ELF-1 (cell line): Measurements from ENCODE around the gene RASL10A.
"Not testable (repeated sequence)": the region's sequence is repeated elsewhere in the genome, so short reads cannot be mapped to it uniquely, and the experiment has no call there.

ENCODE experiments used
- DNase-seq: peaks from one replicate; pipeline ENCODE4 v3.0.0-alpha.2; 2016; ENCODE audit warnings: low read depth, low spot score

The RASL10A gene, protein sequence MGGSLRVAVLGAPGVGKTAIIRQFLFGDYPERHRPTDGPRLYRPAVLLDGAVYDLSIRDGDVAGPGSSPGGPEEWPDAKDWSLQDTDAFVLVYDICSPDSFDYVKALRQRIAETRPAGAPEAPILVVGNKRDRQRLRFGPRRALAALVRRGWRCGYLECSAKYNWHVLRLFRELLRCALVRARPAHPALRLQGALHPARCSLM

DNA sequence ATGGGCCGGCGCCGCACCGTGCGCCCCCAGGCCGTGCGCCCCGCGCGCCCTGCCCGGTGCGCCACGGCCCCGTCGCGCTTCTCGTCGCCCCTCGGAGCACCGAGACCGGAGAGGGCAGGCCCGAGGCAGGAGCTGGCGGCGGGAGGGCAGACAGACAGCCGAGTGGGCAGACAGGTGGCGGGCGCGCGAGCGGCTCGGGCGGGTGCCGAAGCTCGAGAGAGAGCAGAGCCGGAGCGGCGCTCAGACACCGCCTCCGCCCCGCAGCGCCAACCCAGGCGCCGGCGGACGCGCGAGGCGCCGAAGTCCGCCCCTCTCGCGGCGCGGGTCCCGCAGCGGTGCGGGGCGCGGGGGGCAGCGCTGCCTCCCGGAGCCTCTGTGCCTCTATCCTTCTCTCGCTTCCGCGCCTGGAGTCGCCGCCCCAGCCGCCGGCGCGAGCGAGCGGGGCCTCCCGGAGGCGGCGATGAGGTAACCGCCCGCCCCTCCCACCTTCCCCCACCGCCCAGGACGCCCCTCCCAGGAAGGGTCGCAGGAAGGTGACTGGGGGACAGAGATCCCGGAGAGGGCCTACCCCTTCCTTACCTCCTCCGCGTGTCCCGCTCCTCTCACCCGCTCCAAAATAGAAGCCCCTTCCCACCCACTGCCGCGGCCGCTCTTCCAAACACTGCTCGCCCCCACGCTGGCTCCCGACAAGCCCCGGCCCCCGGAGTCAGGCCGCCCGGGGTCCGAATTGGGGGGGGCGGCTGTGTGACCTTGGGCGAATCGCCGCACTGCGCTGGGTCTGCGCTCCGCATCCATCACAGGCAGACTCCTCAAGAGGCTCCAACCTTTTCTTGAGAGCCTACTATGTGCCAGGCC is at the start of gene RASL10A:
Gene RASL10A, minus strand, starts transcription at position 412 of the 855 bp plus-strand sequence. CDS start 451 bp downstream, outside the sequence.
- no peak for DNase-seq

DNA sequence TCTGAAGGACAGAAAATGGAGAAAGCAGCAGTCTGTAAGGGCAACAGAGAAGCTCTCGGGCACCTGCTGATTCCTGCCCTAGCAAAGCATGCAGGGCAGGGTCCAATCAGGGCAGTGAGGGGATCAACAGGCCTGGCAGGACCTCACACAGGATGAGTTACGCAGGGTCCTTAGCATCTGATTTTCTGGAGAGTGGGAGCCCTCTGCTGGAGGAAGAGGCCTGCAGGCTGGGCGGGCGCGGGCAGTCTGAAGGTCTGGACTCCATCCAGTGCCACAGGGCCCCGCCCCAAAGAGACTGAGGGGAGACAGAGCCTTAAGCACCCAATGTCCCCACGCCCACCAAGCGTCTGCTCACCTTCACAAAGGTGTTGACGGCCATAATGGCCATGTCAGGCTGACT is 44.0 kb upstream of the RASL10A start:
- DNase-seq: peak; percentile 86

DNA sequence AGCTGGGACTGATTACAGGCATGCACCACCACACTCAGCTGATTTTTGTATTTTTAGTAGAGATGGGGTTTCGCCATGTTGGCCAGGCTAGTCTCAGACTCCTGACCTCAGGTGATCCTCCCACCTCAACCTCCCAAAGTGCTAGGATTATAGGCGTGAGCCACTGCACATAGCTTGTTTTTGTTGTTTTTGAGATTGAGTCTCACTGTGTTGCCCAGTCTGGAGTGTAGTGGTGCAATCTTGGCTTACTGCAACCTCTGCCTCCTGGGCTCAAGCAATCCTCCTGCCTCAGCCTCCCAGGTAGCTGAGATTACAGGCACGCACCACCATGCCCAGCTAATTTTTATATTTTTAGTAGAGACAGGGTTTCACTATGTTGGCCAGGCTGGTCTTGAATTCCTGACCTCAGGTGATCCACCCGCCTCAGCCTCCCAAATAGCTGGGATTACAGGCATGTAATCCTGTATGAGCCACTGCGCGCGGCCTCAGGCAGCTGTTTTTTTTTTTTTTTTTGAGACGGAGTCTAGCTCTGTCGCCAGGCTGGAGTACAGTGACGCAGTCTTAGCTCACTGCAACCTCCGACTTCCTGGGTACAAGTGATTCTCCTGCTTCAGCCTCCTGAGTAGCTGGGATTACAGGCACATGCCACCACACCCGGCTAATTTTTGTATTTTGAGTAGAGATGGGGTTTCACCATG is 41.8 kb upstream of the RASL10A start:
- DNase-seq: not testable (repeated sequence)

DNA sequence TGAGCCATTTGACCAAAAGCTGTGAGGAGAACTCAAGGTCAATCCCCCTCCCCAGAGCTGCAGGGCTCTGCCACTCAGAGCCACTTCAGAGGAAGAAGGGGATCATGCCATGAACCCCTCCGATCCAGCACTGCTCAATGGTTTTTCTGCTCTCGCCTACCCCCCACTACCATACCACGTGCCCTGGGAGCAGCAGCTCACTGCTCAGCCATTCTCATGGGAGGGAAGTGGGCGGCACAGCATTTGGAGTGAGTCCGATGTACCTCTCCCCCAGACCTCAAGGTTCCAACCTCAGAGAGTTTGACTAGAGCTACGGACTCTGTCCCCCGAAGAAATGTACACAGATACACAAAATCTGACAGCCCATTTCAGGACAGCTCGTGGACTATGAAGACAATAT is 38.4 kb upstream of the RASL10A start:
- DNase-seq: no peak

DNA sequence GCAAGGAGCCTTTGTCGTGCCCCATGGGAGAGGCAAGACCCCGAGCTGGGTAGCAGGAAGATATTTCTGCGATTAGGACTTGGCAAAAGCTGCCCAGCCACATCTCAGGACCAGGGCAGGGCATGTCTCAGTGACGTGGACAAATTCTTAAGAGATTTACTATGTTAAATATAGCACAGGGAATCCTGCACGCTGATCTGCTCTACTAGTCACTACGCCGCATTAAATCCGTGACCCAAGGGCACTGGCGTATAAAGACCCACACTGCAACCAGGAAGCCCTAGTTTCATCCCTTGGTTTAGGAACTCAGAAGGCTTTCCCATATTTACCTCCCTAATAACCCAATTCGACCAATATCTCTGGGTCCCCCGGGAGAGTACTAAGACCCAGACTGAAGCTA is 37.8 kb upstream of the RASL10A start:
- no peak for DNase-seq

DNA sequence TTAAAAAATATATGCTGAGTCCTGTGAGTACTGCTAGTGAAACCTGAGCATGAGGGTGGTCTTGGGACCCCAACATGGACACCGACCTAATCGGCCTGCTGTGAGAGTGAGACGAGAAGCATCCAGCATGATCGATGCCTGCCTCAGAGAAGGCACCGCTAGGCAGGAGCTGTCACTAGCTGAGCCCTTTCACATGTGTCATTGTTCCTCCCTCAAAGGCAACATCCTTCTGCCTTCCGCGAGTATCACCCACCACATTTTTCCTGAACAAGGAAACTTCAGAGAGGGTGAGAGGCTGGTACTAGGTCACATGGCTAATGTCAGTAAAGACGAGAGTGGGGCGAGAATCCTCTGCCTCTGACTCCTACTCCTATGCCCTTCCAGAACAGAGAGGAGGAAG is 37.3 kb upstream of the RASL10A start:
- no peak for DNase-seq

DNA sequence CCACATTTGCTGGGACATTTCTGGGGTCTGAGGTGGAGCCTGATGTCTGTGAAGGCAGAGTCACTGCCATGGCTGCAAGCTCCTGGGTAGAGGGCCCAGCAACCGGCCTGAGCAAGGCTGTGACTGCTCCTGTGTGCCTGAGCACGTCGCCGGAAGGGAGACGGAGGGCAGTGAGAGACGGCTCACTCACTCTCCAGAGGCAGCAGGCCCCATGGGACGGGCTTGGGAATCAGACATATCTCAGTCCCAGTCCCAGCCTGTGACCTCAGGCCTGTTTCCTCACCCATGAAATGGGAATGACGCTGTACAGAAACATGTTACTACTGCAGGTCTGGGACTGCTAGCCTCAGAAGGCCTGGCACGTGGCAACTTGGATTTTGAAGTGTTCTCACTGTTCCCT is 36.4 kb upstream of the RASL10A start:
- DNase-seq: no peak

DNA sequence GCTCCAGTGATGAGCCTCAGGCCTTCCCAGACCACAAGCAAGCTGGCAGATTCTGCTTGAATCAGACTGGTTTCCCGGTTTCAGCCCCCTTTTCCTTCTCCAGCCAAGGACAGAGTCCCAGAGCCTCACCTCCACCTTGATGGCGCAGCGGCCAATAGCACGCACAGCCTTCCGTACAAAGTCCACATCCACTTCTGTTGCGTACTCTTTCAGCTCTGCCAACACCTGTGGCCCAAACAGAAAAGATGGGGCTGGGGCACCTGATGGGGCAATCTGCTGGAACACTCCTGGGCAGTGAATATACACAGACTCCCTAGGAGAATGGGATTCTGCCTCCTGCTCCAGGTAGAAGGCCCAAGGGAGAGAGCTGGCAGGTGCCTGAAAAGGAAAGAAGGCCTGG is 35.5 kb upstream of the RASL10A start:
- no peak for DNase-seq

DNA sequence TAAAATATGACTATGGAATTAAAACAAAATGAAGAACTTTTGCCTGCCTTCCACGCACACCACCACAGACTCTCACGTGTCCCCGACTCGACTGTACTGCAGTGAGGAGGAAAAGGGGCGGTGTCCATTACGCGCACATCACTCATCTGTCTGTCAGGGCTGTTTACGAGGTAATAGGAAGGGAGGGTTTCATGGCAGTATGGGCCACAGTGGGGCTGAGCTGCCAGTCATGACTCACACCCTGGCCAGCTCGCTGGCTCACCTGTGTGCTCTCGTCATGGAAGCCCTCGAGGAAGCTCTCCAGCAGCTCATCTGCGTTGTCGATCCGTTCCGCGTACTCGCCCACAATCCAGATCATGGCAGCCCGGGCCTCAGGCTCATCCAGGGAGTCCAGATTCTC is 33.5 kb upstream of the RASL10A start:
- DNase-seq: no peak

DNA sequence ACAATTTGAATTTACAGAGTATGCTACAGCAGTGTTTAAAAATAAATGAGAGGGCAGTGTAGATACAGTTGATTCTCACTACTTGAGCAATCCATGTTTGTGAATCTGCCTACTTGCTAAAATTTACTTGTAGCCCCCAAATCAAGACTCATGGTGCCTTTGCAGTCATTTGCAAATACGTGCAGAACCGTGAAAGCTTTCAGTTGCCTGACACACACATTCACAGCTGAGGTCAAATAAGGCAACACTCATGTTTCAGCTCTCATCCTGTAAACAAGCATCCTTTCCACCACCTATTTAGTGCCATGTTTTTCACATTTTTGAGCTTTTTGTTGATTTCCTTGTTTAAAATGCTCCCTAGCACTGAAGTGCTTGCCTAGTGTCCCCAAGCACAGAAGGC is 32.5 kb upstream of the RASL10A start:
- no peak for DNase-seq

DNA sequence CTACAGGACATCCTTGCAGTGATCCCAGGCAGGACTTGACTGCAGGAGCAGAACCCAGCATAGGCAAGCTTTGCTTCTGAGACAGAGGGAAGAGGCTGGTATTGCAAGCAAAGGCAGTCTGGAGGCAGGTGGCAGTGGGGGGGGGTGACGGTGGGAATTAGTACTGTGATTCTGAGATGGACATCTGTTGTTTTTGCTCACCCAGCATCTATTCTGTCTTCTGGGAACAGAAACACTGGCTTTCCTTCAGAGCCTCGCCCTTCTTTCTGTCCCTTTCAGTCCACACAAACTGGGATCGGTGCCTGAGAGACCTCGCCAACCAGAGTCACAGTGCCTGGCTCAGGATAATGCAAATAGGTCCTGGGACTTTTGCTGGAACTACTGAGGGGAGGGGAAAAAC is 31.2 kb upstream of the RASL10A start:
- DNase-seq: no peak

DNA sequence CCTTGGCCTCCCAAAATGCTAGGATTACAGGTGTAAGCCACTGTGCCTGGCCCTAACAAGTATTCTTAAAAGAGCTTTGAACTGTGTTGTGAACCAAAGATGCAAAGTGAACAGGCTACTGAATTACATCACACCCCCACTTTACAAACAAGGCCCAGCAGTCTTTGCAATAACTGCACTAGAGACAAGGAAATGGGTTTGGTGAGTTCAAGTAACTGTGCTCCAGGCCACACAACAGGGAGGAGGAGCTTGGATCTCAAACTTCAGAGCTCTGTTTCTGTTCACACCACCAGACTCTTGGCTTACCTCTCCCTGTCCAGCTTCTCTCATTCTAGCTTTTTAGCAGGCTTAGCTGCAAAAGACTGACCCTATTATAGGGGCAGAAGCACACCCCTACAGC is 30.4 kb upstream of the RASL10A start:
- DNase-seq: peak; percentile 76

DNA sequence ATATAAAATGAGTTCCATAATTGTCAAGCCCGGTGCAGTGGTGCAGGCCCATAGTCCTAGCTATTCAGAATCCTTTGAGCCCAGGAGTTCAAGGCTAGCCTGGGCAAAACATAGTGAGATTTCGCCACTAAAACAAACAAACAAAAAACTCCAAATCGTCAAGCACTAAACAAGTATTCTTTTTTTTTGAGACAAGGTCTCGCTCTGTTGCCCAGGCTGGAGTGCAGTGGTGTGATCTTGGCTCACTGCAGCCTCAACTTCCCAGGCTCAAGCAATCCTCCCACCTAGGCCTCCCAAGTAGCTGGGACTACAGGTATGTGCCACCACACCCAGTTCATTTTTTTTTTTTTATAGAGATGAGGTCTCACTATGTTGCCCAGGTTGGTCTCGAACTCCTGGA is 29.4 kb upstream of the RASL10A start:
- not testable (repeated sequence) for DNase-seq

DNA sequence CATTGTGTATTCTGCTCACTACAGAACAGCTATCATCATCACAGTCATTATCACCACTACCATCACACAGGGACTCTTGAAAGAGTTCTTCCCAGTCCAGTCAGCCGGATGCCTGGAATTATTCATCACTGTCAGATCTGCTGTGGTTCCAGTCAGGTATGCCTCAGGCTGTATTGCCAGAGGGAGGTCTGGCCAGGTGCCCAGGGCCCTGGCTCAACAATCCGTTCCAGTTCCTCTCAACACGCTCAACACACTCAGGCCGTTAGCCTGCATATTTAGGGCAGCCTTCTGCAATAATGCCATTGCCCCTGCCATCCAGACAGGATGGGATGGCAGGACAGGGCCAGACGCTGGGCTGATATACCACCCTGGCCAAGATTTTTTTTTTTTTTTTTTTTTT is 28.6 kb upstream of the RASL10A start:
- DNase-seq: peak; percentile 89

DNA sequence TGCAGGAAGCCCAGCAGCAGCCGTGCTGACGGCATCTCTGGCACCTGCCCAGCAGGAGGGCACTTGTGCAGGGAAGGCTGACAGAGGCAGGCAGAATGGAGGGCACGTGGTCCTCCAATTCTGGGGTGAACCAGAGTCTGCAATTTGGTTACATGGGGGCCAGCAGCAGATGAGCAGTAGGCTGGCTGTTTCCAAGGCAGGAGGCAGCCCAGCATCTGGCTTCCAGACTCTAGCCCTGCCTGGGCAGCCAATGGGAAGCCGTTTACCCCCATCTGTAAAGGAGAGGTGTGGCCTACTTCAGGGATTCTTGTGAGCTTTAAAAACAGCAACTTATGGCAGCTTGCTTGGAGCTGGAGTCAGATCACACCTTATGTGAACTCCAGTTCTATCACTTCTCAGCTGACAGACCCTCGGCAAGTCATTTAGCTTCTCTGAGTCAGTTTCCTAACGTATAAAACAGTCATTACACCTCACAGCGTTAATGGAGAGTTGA is 27.9 kb upstream of the RASL10A start:
- DNase-seq: peak; percentile 30

DNA sequence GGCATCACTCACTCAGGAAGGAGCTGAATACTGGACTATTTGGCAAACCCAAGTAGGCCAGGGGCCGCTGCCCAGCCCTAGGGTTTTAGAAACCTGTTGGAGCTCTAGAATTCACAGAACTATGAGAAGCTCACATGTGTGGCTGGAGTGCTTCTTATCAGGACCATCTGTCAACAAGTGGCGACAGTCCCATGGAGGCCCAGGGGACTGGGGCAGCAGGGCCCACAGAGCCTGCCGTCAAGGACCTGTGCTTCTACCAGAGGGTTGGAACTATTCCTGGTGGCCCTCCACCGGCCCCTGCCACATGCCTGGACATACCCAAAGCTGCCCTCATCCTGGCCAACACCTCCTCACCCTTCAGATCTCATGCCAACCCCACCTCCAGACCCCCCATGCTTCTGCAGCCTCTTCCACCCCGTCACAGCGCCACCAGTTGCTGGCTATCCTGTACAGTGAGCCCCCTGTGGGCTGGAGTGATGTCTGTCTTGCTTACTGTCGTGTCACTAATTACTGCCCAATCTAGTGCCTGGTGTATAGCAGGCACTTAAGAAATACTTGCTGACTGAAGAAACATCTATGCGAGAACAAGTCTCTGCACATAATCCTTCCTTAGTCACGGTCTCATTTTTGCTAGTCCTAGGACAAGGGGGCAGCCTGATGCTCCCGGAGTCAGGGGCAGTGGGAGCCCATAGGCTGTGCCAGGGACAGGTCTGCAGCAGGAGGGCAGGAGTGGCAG is 27.2 kb upstream of the RASL10A start:
- DNase-seq: no peak

DNA sequence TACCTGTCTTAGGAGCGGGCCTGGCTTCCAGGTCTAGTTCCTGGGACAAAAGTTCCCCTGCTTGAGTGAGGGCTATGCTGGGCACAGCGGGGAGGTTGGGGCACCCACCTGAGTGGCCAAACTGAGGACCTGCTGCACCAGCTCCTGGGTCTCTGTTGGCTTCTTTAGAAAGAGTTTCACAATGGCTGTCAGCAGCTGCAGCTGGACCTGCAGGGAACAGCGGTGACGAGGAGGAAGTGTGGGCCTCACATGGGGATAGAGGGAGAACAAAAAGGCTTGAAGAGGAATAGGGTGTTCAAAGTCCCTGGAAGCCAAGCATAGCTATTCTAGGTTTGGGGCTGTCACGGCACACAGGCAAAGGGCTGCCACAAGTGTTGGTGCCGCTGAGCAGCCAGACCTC is 26.7 kb upstream of the RASL10A start:
- DNase-seq: no peak

DNA sequence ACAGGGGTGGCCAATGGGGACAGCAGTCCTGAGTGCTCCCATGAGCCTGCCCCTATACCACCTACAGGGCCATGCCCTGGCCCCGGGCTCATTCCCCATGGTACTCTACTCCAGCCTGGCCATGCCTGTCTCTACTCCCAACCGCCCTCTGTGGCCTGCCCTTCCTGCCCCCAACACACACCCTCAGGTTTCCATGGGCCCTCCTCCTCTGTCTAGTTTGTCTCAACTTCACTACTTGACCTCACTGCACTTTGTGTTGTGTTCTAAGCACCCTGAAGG is 26.3 kb upstream of the RASL10A start:
- no peak for DNase-seq

DNA sequence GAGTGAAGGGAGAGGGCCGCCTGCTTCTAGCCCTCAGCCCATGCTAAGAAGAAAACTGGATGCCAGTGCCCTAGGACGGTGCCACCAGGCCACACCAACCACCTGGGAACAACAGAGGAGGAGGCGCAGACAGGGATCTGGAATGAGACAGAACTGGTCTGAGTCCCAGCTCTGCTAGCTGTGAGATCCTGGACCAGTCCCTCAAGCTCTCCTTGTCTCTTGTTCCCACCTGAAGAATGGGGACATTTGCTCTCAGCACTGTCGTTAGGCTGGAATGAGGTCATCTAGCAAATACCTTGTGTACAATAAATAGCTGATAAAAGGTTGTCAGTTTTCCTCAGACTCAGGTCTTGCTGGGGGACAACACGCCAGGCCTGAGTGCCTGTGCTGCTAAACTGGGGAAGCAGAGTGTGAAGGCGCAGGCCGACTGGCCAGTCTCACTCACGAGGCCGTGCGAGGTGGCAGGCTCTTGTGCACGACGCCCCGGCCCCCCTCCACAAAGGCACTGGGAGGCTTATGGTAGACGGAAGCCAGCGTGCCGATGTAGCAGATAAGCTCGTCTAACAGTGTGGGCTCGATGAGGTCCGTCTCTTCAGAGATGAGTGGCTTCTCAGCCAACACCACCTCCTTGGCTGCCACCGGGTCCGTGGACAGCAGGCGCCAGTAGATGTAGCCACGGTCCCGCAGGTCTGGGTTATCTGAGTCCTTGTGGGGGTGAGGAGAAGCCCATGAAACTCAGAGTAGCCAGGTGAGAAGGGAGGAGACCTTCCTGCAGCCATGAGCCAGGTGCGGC is 25.8 kb upstream of the RASL10A start:
- DNase-seq: no peak

DNA sequence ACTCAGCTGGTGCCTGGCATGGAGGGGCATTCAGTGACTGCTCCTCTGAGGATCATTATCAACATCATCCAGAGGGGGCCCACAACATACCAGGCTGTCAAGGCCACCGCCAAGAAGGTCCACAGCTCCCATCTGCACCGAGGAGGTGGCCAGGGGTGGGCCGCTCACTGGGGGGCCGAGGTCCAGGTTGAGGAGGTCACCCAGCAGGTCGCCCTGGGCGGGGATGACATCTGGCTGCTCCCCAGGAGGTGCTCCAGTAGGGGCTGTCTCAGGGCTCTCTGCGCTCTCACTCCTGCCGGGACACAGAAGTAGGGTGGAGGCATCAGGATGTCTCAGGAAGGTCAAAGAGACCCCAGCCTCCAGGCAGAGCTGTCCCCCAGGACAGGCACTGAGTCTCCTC is 25.1 kb upstream of the RASL10A start:
- no peak for DNase-seq
